Measurements from ENCODE around the gene VANGL2.

VANGL2 gene

GRCh38 chr1:160446945-160447600, 46.7 kb downstream of the VANGL2 start:
- H3K4me3 ChIP-seq: peak overlapping the region in 7 of 10 experiments; percentile 1 to 53 (median 27); a peak in 10 of 20 replicates
- peaks cover 8 to 16% (median 12%) of the 10 kb centered on the region in 11 experiments; a peak in 18 of 22 replicates for H3K9me3 ChIP-seq (replicated peaks in 1 of 11)
- H3K27me3 ChIP-seq: no peaks in the 10 kb centered on the region
- peak overlapping the region in 9 of 11 experiments; percentile 6 to 72 (median 44); a peak in 12 of 22 replicates for H3K9ac ChIP-seq
- H3K27ac ChIP-seq: peak overlapping the region in 9 of 11 experiments; percentile 12 to 69 (median 60); a peak in 16 of 22 replicates
- peak overlapping the region; percentile 56 to 91 (median 81) for H3K4me2 ChIP-seq
- no peak for TF ChIP-seq Cebpa-rat (IDR thresholded peaks at IDR 0.05)
- H4K20me1 ChIP-seq: no peaks in the 10 kb centered on the region
- H3K4me1 ChIP-seq: peaks cover 23 to 82% (median 47%) of the 10 kb centered on the region in 10 experiments
- peaks cover 0 to 4% (median 0%) of the 10 kb centered on the region in 11 experiments; a peak in 1 of 22 replicates for H3K36me3 ChIP-seq

DNA sequence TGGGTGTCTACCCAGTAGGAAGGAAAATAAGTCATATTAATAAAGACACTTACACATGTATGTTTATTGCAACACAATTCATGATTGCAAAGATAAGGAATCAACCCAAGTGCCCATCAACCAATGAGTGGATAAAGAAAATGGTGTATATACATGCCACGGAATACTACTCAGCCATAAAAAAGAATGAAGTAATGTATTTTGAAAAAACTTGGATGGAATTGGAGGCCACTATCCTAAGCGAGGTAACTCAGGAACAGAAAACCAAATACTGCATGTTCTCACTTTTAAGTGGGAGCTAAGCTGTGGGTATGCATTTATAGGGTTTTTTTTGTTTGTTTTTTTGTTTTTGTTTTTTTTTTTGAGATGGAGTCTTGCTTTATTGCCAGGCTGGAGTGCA, 49.1 kb downstream of the VANGL2 start:
- H3K36me3 ChIP-seq: peaks cover 0 to 12% (median 0%) of the 10 kb centered on the region in 11 experiments; a peak in 1 of 22 replicates
- H3K9me3 ChIP-seq (replicated peaks in 1 of 11): peaks cover 9 to 29% (median 17%) of the 10 kb centered on the region in 11 experiments; a peak in 19 of 22 replicates
- no peak for TF ChIP-seq Cebpa-rat (IDR thresholded peaks at IDR 0.05)
- peak overlapping the region in 1 of 11 experiments; percentile 91; a peak in 1 of 22 replicates for H3K4me2 ChIP-seq
- no peak overlapping the region for H3K9ac ChIP-seq
- peaks cover 20 to 80% (median 36%) of the 10 kb centered on the region in 10 experiments for H3K4me1 ChIP-seq
- H4K20me1 ChIP-seq: no peaks in the 10 kb centered on the region
- 0 out of 20 replicates have a peak overlapping the region, but pooled peaks of 1 of the 10 experiments have one; percentile 26 for H3K4me3 ChIP-seq
- no peaks in the 10 kb centered on the region for H3K27me3 ChIP-seq
- no peak overlapping the region for H3K27ac ChIP-seq

DNA sequence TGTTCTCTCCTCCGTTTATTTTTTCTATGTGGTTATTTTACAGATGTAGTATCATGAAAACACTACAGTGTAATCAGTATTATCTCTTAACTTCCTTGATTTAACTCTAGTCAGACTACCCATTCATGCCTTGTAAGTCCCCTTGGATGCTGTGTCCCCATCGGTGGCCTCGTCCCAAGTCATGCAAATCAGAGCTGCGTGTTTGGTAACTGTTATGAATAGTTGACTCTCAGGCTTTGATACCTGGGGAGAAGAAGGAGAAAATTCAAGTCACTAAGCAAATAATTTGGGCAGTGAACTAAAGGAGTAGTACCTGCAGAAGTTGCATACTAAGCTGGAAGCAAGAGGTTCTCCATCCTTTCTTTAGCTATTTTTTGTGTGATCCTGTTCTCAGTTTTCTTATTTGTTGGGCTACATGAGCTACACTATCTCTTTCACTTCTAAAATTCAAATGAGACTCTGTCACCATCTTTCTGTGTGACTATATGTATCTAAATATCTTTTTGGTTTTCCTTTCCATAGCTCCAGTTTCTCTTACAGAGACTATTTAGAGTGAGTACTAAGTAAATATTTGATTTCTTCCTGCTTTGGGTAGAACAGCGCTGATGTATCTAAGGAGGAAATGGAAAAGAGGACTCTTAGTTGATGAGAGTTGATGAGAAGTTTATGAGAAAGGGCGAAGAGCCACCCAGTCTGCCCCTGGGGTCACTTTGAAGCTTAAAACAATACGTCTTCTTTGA, 50.9 kb downstream of the VANGL2 start:
- H4K20me1 ChIP-seq: no peaks in the 10 kb centered on the region
- H3K9me3 ChIP-seq (replicated peaks in 1 of 11): peaks cover 9 to 29% (median 17%) of the 10 kb centered on the region in 11 experiments; a peak in 19 of 22 replicates
- H3K4me1 ChIP-seq: peaks cover 16 to 71% (median 36%) of the 10 kb centered on the region in 10 experiments
- peak overlapping the region; percentile 14 to 66 (median 46); a peak in 18 of 22 replicates for H3K4me2 ChIP-seq
- no peak overlapping the region for H3K9ac ChIP-seq
- peak overlapping the region in 2 of 11 experiments; percentile 14 to 19; a peak in 1 of 22 replicates for H3K27ac ChIP-seq
- TF ChIP-seq Cebpa-rat (IDR thresholded peaks at IDR 0.05): no peak
- peaks cover 0 to 12% (median 0%) of the 10 kb centered on the region in 11 experiments; a peak in 1 of 22 replicates for H3K36me3 ChIP-seq
- H3K4me3 ChIP-seq: no peak overlapping the region; a peak in 2 of 20 replicates
- H3K27me3 ChIP-seq: no peaks in the 10 kb centered on the region

DNA sequence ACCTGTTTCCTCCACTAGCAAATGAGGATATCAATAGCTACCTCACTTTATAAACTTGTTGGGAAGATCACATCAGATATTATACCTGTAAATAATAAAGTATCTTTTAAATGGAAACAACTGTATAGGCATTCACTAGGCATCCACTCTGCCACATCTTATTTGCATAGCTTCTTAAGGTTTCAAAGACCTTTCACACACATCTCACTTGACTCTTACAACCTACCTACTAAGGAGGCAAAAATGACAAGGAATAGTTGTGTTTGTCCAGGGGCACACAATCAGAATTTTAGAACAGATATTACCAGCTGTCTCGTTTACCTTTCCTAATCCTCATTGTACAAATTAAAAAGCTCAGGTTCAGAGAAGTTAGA, 51.5 kb downstream of the VANGL2 start:
- Histone ChIP-seq H3K4me2 (peak overlapping the region; percentile 14 to 66 (median 46); a peak in 16 of 22 replicates), H4K20me1 (no peaks in the 10 kb centered on the region), H3K4me3 (no peak overlapping the region; a peak in 1 of 20 replicates), H3K27me3 (no peaks in the 10 kb centered on the region), H3K9me3 (replicated peaks in 1 of 11) (peaks cover 9 to 29% (median 17%) of the 10 kb centered on the region in 11 experiments; a peak in 19 of 22 replicates), H3K36me3 (peaks cover 0 to 12% (median 0%) of the 10 kb centered on the region in 11 experiments; a peak in 1 of 22 replicates), H3K27ac (peak overlapping the region in 2 of 11 experiments; percentile 14 to 19; a peak in 1 of 22 replicates), H3K4me1 (peaks cover 11 to 65% (median 31%) of the 10 kb centered on the region in 10 experiments), H3K9ac (no peak overlapping the region)
- no peak for TF ChIP-seq Cebpa-rat (IDR thresholded peaks at IDR 0.05)

- Histone ChIP-seq H3K4me3 (no peak overlapping the region), H3K27me3 (no peaks in the 10 kb centered on the region), H3K9me3 (replicated peaks in 1 of 11) (peaks cover 9 to 29% (median 19%) of the 10 kb centered on the region in 11 experiments; a peak in 19 of 22 replicates), H3K4me2 (peak overlapping the region in 1 of 11 experiments; percentile 20; a peak in 2 of 22 replicates), H4K20me1 (no peaks in the 10 kb centered on the region), H3K4me1 (peaks cover 0 to 59% (median 23%) of the 10 kb centered on the region in 10 experiments; a peak in 18 of 20 replicates), H3K27ac (no peak overlapping the region), H3K36me3 (peaks cover 0 to 12% (median 0%) of the 10 kb centered on the region in 11 experiments; a peak in 1 of 22 replicates), H3K9ac (no peak overlapping the region)
- TF ChIP-seq Cebpa-rat (IDR thresholded peaks at IDR 0.05): no peak
Measured at GRCh38 chr1:160453443-160453842, 53.1 kb downstream of the VANGL2 start.

- peaks cover 0 to 10% (median 0%) of the 10 kb centered on the region in 11 experiments; a peak in 1 of 22 replicates for H3K36me3 ChIP-seq
- TF ChIP-seq Cebpa-rat (IDR thresholded peaks at IDR 0.05): peak in 3 of 11 experiments; percentile 15 to 63 (median 52); a peak in 3 of 22 replicates
- H3K4me2 ChIP-seq: peak overlapping the region in 4 of 11 experiments; percentile 0 to 26 (median 9); a peak in 2 of 22 replicates
- H3K9me3 ChIP-seq (replicated peaks in 1 of 11): peaks cover 7 to 26% (median 16%) of the 10 kb centered on the region in 11 experiments; a peak in 19 of 22 replicates
- H4K20me1 ChIP-seq: no peaks in the 10 kb centered on the region
- H3K9ac ChIP-seq: no peak overlapping the region
- no peak overlapping the region for H3K27ac ChIP-seq
- no peaks in the 10 kb centered on the region for H3K27me3 ChIP-seq
- no peak overlapping the region for H3K4me3 ChIP-seq
- peaks cover 11 to 63% (median 32%) of the 10 kb centered on the region in 10 experiments for H3K4me1 ChIP-seq
Measured at GRCh38 chr1:160454371-160455152, 54.2 kb downstream of the VANGL2 start.

GRCh38 chr1:160455153-160455517, 54.8 kb downstream of the VANGL2 start:
- H3K9ac ChIP-seq: no peak overlapping the region
- no peaks in the 10 kb centered on the region for H3K27me3 ChIP-seq
- peaks cover under 1 to 21% (median 10%) of the 10 kb centered on the region in 11 experiments; a peak in 13 of 22 replicates for H3K9me3 ChIP-seq (replicated peaks in 1 of 11)
- no peak for TF ChIP-seq Cebpa-rat (IDR thresholded peaks at IDR 0.05)
- no peak overlapping the region for H3K27ac ChIP-seq
- no peaks in the 10 kb centered on the region for H4K20me1 ChIP-seq
- H3K4me2 ChIP-seq: 0 out of 22 replicates have a peak overlapping the region, but pooled peaks of 4 of the 11 experiments have one; percentile 0 to 16 (median 2)
- H3K4me1 ChIP-seq: peaks cover 17 to 67% (median 38%) of the 10 kb centered on the region in 10 experiments
- no peak overlapping the region for H3K4me3 ChIP-seq
- H3K36me3 ChIP-seq: peaks cover 0 to 8% (median 0%) of the 10 kb centered on the region in 11 experiments; a peak in 1 of 22 replicates

DNA sequence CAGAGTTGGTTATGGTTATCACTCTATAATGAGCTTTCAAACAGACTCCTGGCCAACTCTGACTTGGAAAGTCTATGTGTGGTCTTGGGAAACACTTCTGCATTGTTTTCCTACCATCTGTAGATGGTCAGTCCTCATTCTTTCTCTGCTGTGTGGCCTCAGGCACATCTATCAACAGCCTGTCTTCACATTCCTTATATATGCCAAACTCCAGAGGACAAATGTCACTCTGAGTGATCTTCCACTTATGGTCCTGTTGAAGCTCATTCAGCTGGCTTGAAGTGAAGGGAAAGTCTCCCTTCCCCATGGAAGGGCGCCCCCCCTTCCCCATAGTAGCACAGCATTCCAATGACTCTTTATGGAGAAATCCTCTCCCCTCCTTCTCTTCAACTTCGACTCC, 58.7 kb downstream of the VANGL2 start:
- H3K4me3 ChIP-seq: no peak overlapping the region
- H3K36me3 ChIP-seq: peaks cover 0 to 7% (median 0%) of the 10 kb centered on the region in 11 experiments; a peak in 1 of 22 replicates
- no peaks in the 10 kb centered on the region for H3K27me3 ChIP-seq
- H3K4me2 ChIP-seq: peak overlapping the region; percentile 71 to 88 (median 79); a peak in 20 of 22 replicates
- peaks cover 28 to 53% (median 39%) of the 10 kb centered on the region in 10 experiments for H3K4me1 ChIP-seq
- no peaks in the 10 kb centered on the region for H4K20me1 ChIP-seq
- no peak overlapping the region for H3K9ac ChIP-seq
- H3K9me3 ChIP-seq (replicated peaks in 1 of 11): peaks cover 0 to 17% (median 0%) of the 10 kb centered on the region in 11 experiments; a peak in 10 of 22 replicates
- TF ChIP-seq Cebpa-rat (IDR thresholded peaks at IDR 0.05): no peak
- peak overlapping the region in 1 of 11 experiments; percentile 60; a peak in 2 of 22 replicates for H3K27ac ChIP-seq
